HG02678 (cell line): ENCODE measurements around the gene DARS2.
A peak's percentile ranks its signal among the peaks of the same experiment; 100 is the strongest.
"Not testable (repeated sequence)": the region's sequence is repeated elsewhere in the genome, so short reads cannot be mapped to it uniquely, and the experiment has no call there.

Source experiments
- ATAC-seq: cut with Tn5 transposase; IDR thresholded peaks from one replicate; pipeline ENCODE4 v1.9.1; 2021; ENCODE audit warnings: mild to moderate bottlenecking, moderate library complexity; ENCODE audit not compliant: unreplicated experiment

Gene DARS2

DNA sequence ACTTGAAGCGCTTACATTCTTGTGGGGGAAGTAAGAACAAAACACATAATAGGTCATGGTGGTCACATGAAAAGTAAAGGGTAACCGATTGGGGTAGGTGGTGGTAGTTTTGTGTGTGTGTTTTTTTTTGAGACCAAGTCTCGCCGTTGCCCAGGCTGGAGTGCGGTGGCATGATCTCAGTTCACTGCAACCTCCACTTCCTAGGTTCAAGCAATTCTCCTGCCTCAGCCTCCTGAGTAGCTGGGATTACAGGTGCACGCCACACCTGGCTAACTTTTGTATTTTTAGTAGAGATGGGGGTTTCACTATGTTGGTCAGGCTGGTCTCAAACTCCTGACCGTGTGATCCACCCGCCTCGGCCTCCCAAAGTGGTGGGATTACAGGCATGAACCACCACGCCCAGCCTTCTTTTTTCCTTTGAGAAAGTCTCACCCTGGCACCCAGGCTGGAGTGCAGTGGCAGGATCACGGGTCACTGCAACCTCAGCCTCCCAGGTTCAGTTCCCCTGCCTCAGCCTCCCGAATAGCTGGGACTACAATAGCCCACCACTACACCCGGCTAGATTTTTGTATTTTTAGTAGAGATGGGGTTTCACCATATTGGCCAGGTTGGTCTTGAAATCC is 37.8 kb downstream of the DARS2 start:
- ATAC-seq = not testable (repeated sequence)

DNA sequence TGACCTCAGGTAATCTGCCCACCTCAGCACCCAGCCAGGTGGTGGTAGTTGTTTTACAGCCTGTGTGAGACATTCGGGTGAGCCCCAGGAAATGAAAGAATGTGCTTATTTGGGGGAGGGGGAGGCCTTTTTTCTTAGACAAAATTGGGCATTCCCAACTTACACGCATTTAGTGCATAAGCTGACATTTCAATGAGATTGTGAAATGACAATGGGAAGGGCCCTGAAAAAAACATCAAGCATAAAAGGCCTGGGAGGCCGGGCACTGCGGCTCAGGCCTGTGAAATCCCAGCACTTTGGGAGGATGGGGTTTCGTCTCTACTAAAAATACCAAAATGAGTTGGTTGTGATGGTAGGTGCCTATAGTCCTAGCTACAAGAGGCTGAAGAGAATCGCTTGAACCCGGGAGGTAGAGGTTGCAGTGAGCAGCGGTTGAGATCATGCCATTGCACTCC is 38.3 kb downstream of the DARS2 start:
- ATAC-seq = no peak

DNA sequence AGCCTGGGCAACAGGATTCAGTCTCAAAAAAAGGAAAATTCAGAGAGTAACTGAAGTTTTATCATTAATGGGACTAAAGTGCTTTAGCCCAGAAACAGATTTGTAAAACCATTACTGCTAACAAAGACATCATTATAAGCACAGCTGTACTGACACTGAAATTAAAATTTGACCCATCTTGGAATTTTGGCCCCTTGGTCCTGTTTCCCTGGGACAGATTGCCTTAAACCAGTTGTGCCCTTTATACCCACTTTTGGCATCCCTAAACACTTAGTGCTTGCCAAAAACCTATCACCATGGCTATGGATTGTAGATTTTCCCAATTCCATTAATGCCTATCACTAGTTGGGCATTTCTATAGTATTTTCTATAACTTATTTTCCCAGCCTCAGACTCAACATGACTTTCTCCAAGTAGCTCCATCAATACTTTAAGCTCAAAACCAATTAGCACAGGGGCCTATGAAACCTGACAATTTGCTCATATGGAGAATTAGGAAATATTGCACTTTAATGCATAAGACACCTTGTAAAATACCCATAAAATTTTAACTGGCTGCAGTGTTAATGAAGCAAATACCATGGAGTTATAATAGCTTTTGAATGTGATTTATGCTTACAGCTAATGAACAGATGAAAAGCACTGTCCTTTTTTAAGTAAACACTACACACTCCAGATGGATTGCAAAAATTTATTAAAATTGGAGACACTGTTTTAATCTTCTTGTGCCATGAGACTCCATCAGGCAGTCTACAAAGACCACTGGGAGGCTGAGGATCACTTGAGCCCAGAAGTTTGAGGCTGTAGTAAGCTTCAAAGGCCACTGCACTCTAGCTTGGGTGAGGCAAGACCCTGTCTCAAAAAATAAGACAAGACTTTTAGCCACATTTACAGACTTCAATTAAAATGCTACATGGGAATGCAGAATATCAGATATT is 39.0 kb downstream of the DARS2 start:
- ATAC-seq = no peak

DNA sequence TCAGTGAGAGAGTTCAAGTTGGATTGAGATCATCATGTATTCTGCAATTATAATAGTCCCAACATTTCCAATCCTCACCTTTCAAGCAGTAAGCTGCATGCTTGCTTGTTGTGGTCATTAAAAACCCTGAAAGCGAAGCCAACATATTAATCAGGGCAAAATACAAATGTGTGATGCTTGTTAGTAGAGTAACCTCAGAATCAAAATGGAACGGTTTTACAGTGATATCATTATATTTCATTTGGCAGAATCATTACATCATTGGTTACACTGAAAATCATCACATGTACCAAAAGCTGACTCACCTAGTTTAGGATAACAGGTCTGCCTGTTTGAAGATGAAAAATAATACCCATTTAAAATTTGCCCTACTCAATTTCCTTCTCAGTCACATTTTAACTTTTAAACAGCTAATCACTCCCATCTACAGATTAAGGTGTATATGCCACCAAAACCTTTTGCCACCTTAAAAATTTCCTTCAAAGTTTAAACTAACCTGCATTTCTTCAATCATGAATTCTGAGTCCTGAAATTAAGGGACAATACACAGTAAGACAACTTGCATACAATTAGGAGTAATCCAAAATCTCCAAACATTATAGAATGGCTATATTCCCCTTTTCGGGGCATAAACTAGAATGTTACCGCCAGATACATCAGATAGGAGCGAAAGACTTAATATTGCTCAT is 39.9 kb downstream of the DARS2 start:
- no peak for ATAC-seq

DNA sequence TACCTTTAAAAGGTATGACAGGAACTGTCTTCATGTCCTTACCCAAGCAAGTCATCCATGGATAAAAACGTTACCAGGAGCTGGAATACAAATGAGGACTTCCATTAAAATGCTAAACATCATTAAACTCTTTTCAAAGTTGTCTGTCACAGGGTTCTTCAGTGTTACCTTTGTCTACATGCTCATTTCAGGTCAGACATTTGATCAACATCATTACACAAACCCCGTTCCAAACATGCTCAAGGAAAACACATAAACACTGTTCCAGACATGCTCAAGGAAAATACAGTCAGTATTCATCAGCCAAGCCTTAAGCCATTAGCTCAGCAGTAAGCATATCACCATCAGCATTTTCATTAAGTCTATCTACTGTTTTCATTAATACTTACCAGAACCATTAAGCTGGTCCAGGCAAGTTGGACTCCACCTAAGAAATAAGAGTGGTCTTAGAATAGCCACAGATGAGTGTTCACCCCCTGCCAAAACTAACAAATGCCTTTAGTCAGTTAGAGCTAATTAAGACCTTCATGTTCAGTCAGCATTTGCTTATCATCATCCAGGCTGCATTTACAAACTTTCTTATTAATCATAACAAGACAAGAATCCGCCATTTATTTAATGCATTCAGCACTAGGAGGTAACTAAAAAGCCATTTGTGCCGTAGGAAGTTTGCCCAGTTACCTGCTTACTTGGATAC is 41.1 kb downstream of the DARS2 start:
- ATAC-seq = no peak

DNA sequence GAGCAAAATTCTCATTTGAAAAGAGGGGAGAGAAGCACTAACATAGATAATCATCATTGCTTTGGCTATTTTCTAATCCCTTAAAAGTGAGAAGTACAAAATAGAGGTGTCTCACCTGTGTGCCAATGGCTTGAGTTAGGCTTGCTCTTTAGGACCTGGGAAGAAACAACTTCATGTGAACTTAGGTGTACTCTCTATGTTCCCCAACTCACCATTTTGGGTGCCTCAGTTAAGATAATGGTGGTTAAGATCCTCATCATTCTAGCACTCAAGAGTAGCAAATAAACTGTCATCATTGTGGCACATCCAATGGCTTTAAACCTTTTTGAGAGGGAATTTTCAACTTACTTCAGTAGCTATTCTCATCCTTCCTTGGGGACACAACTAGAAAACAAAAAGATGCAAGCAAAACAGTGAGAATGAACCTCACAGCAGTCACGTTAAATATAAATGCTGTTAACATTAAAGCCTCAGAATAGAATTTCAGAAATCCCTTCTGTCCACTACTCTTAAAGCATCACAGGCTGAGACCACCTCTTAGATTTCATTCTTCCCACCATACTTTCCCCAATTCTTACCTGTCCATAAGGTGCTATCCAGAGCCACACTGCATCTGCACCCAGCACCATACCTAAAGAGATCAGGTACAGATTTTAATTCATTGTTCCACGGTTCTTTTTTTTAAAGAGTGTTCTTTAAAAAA is 42.1 kb downstream of the DARS2 start:
- ATAC-seq = no peak

DNA sequence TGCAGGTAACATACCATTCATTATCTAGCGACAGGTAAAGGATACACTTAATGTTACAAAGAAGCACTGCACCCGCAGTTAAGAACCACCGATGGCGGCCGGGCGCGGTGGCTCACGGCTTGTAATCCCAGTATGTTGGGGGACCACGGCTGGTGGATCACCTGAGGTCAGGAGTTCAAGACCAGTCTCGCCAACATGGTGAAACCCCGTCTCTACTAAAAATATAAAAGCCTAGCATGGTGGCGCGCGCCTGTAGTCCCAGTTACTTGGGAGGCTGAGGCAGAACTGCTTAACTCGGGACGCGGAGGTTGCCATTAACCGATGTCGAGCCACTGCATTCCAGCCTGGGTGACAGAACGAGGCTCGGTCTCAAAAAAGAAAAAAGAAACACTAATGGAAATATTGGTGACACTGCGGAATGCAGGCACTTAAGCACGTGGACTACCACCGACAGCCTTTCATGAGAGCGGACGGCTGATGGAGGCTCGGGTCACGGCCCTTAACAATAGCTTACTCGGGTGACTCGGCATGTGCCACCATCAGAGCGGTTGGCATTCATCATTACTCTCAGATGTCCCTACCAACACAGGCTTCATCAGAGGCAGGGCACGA is 42.8 kb downstream of the DARS2 start:
- ATAC-seq = no peak

DNA sequence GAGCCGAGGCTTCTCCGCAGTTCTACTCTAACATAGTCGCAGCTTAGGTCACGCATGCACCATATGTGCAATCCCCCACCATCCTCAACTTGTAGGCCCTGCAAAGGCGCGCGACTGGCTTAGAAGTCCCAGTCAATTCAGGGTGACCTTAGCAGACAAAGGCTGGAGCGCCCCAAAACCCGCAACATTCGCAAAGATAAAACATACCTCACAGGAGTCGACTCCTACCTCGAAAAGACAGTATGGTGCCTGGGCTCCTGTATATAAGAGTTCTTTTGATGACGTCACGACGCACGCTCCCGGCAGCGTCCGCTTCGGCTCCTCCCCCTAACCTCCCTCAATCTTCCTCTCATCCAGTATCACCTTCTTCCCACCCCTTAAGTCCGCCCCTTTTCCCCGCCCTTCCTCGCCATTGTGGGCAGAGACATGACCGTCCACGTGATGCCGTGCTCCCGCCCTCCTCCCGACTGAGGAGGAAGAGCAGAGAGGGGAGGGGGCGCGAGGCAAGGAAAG is 43.3 kb downstream of the DARS2 start, which contains the start of gene GAS5:
Gene GAS5 (minus strand): TSS at position 237 of the 513 bp plus-strand sequence.
- ATAC-seq = peak; percentile 70

DNA sequence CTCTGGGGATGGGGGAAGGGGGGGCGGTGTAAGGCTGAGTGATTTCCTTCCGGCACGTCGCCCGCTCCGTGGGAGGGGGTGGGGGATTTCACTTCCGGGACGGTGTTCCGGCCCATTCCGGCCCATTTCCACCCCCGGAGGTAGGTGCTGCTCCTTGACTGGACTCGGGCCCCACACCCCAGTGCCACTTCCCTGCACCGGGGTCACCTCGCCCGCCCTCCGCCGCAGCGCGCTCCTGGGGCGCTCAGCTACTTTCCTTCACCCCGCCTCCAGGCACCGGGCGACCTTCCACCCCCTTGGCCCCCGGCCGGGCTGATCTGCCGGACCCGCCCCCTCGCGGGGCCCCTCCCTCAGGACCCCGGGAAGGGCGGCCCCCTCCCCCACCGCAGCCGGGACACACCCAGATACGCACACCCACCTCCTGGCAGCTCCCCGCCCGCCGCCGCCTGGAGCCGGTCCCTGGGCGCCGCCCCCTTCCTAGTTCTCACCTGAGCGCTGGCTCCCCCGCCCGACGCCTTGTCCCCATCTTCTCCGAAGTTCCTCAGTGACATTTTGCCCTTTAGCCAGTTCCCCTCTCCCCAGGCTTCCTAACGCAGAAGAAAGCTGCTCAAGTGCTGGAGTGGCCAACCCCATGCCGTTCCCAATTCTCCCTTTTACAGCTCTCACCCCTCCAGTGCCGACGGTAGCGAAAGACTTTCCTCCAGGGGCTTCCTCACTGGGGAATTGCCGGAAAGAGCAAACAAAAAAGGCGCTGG is 44.0 kb downstream of the DARS2 start, which contains the start of gene ZBTB37:
Gene ZBTB37 (plus strand): TSS at position 115 of the 755 bp plus-strand sequence. CDS start 1,846 bp downstream, outside the sequence.
- ATAC-seq = peak; percentile 63

DNA sequence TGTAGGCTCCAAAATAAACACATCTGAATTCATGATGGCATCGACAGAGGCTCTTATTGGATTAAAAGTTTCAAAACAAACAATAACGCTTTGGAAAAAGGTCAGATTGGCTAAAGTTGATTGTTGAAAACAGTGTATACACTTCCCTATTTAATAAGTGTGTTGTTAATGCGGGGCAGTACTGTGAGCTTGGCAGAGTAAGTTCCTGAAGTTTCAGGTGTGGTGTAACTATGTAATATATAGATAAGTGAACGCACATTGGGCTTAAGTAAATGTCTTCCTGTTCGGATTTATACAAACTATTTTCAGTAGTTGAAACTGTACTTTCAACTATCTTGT is 44.5 kb downstream of the DARS2 start:
- ATAC-seq = no peak

DNA sequence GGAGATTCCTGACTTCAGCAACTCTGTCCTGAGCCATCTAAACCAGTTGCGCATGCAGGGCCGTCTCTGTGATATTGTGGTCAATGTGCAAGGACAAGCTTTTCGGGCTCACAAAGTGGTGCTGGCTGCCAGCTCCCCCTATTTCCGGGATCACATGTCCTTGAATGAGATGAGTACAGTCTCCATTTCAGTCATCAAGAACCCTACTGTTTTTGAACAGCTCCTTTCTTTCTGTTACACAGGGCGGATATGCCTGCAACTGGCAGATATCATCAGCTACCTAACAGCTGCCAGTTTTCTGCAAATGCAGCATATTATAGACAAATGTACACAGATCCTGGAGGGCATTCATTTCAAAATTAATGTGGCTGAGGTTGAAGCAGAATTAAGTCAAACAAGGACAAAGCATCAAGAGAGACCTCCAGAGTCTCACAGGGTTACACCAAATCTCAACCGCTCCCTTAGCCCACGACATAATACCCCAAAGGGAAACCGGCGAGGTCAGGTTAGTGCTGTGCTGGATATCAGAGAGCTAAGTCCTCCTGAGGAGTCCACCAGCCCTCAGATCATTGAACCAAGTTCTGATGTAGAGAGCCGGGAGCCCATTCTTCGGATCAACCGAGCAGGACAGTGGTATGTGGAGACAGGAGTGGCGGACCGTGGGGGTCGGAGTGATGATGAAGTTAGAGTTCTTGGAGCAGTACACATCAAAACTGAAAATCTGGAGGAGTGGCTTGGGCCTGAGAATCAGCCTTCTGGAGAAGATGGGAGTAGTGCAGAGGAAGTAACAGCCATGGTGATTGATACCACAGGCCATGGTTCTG is 46.0 kb downstream of the DARS2 start:
- ATAC-seq = no peak

DNA sequence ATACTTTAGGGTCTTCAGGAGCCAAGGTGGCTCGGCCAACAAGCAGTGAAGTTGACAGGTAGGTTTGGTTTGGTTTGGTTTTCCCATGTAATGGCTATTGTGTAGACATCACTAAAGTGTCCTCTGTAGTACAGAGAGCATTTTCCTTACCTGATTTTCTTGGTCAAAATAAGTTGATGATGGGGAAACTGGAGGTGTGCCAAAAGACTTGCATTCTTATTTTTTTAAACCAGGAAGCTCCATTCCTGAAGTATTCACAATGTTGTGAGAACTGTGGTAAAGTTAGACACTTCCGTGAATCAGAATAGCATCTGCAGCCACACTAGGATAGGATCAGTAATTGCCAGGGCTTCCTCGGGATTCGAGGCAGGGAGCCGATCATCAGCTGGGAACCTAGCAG is 46.6 kb downstream of the DARS2 start:
- ATAC-seq = no peak

DNA sequence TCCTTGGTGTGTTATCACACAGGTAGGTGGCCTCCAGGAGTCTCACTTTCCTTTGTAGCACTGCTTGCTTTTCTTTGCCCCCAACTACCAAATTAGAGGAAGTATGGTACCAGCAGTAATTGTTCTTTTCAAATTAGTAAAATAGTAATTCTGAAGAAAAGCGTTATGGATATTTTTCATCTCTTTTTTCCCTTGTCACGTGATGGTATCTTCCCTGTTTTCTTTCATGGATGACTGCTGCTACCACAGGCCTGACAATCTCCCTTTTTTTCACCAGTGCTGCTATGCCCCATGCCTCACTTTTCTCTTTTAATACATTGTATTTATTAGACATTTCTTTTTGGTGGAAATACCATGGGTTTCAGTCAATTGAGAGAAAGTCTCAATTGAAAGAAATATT is 47.0 kb downstream of the DARS2 start:
- no peak for ATAC-seq

DNA sequence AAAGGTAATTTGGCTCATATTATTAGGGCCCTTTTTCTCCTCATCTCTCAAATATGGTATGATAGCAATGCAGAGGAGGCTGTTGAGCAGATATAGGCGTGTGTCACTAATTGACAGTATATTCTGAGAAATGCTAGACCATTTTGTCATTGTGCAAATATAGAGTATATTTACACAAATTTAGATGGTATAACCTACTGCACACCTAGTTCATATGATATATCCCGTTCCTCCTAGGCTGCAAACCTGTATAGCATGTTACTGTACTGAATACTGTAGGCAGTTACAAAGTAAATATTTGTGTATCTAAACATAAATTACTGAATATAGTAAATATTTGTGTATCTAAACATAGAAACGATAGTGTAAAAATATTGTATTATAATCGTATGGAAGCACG is 52.3 kb downstream of the DARS2 start:
- ATAC-seq = no peak

DNA sequence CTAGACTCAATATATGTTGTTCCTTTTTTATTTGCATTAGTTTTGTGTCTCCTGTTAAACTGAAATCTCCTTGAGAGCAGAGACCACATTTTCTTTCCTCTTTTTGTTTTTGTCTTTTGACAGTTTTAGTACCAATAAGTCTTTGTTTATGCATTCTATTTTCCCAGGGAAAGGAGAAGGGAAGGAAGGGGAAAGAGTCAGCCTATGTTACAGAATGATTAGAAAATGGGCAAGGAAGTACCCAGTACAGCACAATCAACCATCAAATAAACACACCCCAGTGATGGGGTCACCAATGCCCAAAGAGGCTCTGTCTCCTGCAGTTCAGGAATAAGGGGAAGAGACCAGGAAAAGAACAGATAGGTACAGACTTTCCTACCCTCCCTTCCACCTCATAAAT is 53.8 kb downstream of the DARS2 start:
- ATAC-seq = no peak

DNA sequence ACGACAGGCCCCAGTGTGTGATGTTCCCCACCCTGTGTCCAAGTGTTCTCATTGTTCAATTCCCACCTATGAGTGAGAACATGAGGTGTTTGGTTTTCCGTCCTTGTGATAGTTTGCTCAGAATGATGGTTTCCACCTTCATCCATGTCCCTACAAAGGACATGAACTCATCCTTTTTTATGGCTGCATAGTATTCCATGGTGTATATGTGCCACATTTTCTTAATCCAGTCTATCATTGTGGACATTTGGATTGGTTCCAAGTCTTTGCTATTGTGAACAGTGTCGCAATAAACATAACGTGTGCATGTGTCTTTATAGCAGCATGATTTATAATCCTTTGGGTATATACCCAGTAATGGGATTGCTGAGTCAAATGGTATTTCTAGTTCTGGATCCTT is 56.6 kb downstream of the DARS2 start:
- ATAC-seq = not testable (repeated sequence)

DNA sequence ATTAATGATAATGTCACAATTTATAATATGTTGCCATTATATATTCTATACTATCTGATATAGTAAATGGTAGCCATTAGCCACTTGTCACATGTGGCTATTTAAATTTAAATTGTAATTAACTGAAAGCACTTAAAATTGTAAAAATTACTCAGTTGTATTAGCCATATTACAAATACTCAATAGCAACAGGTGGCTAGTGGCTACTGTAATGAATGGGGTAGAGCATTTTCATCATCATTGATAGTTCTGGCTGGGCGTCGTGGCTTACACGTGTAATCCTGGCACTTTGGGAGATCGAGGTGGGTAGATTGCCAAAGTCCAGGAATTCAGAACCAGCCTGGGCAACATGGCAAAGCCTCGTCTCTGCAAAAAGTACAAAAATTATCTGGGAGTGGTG is 60.2 kb downstream of the DARS2 start:
- ATAC-seq = no peak
